COLO668 (cell line): Measurements from ENCODE around the gene NOC3L.
"Not testable (repeated sequence)": the region's sequence is repeated elsewhere in the genome, so short reads cannot be mapped to it uniquely, and the experiment has no call there.

Experiments
- DNase-seq: peaks from one replicate; lab custom pipeline; 2025; ENCODE audit not compliant: unreplicated experiment; lab: John Stamatoyannopoulos, UW

The NOC3L gene

GRCh38 chr10:94361171-94361794, 1.5 kb downstream of the NOC3L start:
- DNase-seq: peak; percentile 8

GRCh38 chr10:94358480-94358879, 4.3 kb downstream of the NOC3L start:
- peak; percentile 0 for DNase-seq

- DNase-seq: no peak
Measured at GRCh38 chr10:94357193-94357592, 5.5 kb downstream of the NOC3L start.

DNA sequence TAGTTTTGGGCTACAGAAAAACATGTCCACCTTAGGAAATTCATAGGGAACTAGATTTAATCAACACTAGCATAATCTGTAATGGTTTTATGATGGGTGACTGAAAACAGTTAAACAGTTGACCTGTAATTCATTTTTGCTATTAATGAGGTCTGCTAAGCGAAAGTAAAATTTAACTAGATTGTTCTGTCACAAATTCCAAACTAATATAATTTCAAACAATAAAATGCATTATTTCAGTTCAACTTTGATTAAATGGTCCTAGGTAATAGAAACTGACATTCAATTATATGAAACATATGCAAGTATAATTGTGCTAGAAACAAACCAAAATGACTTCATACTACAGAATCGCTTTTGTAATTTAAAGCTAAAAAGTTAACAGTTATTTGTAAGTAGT, 6.9 kb downstream of the NOC3L start:
- DNase-seq: no peak

GRCh38 chr10:94353336-94353735, 9.4 kb downstream of the NOC3L start:
- no peak for DNase-seq

DNA sequence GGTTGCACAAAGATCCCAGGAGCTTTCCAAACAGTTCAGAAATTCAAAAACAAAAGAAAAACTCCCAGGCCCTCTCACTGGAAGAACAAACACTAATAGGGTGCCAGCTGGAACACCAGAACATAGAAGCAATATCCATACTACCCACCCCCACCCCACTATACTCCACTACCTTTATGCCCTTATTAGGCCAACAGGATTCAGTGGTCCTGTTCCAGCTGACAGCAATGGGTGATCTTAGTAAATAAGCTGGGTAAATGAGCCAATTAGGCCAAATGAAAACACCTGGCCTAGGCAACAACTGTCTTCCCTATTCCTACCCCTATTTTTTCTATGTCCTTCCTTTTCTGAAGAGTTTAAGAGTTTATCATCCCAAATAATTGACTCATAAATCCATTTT, 11.7 kb downstream of the NOC3L start:
- DNase-seq: no peak

DNA sequence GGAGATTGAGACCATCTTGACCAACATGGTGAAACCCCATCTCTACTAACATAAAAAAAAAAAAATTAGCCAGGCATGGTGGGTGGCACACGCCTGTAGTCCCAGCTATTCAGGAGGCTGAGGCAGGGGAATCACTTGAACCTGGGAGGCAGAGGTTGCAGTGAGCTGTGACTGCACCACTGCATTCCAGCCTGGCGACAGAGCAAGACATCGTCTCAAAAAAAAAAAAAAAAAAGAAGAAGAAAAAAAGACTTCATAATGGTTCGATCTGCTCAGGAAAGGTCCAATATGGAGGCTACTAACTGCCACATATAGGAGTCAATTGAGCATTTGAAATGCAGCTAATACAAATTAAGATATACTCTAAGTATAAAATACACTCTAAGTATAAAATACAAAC, 12.2 kb downstream of the NOC3L start:
- not testable (repeated sequence) for DNase-seq

DNA sequence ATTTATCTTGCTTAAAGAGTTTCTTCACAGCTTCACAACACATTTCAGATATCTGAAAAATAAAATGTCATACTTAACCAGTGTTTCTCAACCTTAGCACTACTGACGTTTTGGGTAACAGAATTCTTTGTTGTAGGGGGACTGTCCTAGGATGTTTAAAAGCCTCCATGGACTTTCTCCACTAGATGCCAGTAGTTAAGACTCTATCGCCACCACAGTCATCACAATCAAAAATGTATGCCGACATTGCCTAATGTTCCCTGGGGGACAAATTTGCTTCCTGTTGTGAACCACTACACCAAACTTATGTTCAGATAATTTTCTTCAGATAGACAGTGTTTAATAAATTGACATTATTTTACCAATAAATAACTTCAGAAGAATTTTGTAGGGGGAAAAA, 13.4 kb downstream of the NOC3L start:
- no peak for DNase-seq

DNA sequence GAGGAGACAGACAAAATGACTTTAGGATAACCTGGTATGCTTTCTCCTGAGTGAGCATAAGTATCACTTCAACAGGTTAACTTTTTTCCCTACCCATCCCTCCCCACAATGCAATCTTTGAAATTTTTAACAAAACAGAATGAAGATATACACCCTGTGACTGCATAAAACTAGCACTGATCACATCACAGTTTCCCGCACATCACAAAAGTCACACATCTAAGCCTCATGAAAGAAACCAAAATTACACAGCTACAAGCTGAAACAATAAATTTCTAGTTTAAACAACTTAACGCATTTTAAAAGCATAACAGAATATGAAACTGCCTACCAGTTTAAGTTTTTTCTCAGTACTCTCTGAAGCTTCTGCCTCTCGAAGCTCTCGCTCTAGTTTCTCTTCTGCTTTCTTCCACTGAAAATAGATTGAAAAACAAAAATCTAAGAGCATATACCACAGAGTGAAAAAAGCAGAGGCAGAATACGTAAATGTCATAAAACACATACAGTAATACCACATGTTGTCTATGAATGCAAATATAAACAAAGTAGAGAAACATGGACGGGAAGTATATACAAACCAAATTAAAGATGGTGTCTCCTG, 18.1 kb downstream of the NOC3L start:
- no peak for DNase-seq

DNA sequence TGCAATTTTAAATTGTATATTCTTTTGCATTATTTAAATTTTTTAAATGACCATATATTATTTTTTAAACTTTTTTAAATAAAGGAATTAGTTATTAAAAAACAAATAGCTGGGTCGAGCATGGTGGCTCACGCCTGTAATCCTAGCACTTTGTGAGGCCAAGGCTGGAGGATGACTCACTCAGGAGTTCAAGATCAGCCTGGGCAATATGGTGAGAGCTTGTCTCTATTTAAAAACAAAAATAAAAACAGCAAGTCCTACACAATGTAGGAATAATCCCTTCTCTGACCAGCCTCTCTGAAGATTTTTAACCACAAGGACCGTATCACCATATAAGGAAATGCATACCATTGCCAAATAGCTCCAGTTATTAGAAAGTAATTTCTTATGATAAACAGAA, 19.6 kb downstream of the NOC3L start:
- no peak for DNase-seq

GRCh38 chr10:94334857-94335256, 27.9 kb downstream of the NOC3L start:
- DNase-seq: no peak

- DNase-seq: no peak
Measured at GRCh38 chr10:94333051-94333450, 29.7 kb downstream of the NOC3L start.

GRCh38 chr10:94328613-94329012, 34.1 kb downstream of the NOC3L start:
- DNase-seq: no peak

DNA sequence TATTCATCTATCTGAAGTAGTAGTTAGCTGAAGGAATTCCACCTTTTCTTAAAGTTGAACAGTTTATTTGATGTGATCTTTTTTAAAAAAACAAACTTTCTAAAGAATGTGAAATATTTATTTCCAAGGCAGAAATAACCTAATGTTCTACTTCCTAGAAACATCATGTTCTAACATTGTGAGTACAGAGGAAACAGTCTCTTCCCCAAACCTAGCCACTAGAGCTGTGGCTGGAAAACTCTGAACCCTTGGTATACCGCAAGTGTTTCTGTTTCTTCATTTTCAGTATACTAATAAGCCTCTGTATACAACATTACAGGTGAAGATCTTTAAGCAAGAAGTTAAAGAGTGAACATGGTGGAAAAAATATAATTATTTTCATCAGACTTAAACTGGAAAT, 35.1 kb downstream of the NOC3L start:
- no peak for DNase-seq

DNA sequence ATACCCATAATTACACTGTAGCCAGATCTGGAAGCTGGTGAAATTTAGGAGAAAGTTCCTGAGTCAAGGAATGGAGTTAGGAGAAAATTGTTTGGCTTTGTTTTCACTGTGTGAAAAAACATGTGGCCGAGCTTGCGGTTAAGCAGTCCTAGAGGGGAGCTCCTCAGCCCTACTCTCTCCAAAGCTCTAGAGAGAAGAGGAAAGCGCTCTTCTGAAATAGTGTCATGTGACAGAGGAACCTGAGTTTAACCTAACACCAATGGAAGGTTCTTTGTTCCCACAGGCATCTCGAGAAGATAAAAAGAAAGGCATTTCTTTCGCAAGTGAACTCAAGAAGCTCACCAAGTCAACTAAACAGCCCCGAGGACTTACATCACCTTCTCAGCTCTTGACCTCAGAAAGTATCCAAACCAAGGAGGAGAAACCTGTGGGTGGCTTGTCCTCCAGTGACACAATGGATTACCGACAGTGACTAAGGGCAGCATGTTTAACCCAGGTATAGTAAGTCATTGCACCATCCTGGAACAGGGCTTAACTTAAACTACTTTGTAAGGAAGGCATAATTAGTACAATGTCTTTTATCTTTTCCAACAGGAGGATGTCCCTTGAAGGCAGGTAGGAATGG, 38.0 kb downstream of the NOC3L start:
- DNase-seq: no peak

- peak; percentile 49 for DNase-seq
Measured at GRCh38 chr10:94320285-94320914, 42.3 kb downstream of the NOC3L start.

GRCh38 chr10:94316560-94316959, 46.2 kb downstream of the NOC3L start:
- DNase-seq: no peak

DNA sequence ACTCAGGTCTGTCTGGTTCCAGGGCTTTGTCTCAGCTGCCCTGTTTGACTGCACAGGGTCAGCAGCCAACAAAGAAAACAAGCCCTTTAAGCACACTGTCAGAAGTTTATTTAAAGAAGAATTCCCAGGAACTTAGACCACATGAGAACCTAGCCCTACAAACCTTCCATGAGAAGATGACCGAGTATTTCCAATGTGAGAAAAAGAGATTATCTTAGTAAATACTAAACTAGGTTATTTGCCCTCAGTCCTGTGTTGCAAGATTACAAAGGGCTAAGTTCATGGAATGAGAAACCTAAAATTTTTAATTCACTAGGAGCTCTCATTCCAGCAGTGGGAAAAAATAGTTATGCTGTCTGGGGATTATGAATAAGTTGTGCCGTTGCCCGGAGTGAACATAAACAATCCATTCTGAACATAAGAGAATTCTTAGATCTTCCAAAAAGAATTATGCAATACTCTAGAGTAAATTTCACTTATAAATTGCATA, 46.7 kb downstream of the NOC3L start:
- no peak for DNase-seq

DNA sequence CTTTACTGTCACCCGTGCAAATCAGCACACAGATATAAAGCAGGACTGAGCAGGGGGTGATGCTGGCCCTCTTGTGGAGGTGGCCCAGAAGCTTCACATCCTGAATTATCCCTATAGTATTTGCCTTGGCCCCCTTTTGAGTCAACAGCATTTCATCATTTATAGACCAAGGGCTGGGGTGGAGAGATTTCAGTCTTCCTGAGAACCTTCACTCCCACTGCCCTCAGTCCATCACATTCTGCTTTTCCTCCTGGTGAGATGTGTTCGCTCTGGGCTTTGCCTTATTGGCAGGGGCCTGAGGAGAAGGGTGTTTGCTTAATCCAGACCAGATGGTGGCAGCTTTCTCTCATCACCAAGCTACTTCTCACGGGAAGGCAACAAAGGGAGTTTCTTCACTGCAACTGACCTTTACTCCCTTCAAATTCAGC, 47.7 kb downstream of the NOC3L start:
- no peak for DNase-seq

- no peak for DNase-seq
Measured at GRCh38 chr10:94310369-94310768, 52.4 kb downstream of the NOC3L start.

DNA sequence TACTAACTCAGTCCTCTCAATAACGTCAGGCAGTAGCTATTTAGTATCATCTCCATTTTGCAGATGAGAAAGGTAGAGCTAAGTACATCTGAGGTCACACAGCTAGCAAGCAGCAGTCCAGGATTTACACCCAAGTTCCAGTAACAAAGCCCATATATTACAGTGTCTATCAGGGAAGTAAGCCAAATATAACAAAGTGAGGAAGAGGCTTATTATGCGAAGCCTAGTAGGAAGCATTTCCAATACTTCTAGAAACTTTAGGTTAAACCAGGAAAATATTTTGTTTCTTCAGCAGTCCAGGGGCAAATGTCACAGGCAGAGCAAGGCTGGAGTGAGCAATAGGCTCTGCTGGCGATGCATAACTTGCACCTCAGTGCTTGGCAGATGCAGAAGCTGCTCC, 53.9 kb downstream of the NOC3L start:
- no peak for DNase-seq

GRCh38 chr10:94307046-94307615, 55.6 kb downstream of the NOC3L start:
- no peak for DNase-seq
